GM19035 (cell line): Measurements from ENCODE around the gene MUC5B.
A peak's percentile ranks its signal among the peaks of the same experiment; 100 is the strongest.

Experiments
- ATAC-seq: cut with Tn5 transposase; IDR thresholded peaks from one replicate; pipeline ENCODE4 v1.9.1; 2021; ENCODE audit not compliant: unreplicated experiment

The MUC5B gene

DNA sequence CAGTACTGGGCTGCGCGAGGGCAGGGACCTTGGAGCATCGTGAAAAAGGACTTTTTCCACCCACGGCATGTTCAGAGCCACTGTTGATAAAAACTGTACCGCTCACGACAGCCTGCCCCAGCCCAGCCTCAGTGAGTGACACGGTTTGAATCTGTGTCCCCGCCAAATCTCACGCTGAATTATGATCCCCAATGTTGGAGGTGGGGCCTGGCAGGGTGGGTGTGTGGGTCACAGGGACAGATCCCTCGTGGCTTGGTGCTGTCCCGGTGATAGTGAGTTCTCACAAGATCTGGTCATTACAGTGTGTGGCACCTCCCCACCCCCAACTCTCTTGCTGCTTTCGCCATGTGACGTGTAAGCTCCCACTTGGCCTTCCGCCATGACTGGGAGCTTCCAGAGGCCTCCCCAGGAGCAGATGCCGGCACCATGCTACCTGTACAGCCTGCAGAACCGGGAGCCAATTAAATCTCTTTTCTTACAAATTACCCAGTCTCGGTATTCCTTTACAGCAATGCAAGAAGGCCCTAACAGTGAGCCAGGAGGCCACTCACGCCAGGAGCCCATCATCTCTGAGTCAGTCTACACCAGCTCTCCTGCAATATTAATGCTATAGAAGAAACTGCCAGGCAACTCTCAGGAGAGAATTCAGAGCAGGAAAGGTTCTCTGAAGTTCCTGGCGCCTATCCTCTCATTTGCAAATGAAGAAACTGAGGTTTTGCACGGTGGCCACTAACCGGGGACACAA, 85.3 kb downstream of the MUC5B start:
- no peak for ATAC-seq

DNA sequence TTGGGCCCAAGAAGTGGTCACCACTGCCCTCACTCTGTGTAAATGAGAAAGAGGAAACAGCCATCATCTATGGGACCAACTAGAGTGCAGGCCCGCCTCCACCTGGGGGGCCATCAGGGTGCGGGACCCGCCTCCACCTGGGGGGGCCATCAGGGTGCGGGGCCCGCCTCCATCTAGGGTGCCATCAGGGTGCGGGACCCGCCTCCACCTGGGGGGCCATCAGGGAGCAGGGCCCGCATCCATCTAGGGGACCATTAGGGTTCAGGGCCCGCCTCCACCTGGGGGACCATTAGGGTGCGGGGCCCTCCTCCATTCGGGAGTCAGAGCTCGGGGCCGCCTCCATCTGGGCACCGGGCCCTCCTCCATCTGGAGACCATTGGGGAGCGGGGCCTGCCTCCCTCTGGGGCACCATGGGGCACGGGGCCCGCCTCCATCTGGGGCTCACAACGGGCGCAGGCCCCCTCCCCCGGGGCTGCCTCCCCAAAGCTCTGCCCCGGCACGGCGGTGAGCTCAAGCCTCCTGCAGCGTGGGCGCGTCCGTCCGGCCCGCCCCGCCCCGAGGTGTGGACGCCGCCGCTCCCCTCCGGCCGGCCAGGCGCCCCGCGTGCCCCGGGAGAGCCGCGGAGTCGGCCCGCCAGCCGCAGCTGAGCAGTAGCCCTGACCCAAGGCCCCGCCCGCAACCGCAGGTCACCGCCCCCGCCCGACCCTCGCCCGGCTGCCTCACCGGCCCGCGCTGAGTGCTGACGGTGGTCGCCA, 86.1 kb downstream of the MUC5B start:
- ATAC-seq, result peak; percentile 54

DNA sequence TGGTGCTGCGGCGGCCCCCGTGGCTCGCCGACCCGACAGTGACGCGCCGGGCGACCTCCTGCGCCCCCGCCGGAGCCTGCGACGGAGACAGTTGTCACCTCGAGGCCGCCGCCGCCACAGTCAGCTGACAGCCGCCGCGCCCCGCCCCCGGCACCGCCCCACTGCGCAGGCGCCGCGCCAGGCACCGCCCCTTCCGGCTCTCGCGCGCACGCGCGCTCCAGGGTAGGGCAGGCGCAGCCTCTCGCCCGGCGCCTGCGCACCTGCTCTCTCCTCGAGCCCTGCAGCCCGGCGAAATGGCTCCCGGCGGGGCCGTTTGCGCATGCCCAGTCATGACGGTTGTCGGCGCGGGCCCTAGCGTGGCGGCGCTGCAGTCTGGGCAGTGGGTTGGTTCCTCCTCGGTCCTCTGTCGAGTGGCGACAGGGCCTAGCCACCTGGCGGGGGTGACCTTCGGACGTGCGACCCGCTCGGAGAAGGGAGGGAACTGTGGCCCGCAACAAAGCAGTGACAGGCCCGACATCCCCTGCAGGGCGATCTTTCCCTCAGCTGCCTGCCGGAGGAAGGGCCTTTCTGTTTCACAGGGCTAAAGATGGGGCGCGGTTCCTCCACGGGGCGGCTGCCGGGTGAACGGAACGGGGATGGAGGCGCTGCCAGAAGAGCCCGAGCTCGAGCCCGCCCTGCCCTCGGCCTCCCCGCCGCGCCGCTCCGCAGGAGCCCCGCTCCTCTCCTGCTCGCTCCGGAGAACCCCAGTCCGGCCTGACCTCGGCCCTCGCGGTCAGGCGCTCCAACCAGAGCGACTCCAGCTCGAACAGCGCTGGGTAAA, 86.8 kb downstream of the MUC5B start, which contains the start of gene TOLLIP:
TSS of gene TOLLIP (minus strand) at position 135 of the 820 bp plus-strand sequence. CDS start at position 1, 134 bp downstream.
- ATAC-seq, result peak; percentile 84

DNA sequence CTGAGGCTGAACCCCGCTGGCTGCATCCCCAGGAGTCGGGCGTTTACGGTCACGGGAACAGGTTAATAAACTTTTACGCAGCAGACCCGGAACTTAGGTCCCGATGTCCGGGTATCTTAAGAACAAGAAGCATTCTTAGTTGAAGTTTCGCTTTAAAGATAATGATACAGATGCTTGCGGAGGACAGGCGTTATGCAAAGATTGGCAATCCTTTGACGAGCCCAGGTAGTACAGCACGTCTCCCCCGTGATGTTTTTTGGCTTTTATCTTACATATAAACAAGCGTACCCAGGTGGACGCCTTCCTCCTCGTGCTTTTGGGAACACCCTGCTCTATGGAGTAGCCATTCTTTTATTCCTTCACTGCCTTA, 87.4 kb downstream of the MUC5B start:
- ATAC-seq, result no peak

DNA sequence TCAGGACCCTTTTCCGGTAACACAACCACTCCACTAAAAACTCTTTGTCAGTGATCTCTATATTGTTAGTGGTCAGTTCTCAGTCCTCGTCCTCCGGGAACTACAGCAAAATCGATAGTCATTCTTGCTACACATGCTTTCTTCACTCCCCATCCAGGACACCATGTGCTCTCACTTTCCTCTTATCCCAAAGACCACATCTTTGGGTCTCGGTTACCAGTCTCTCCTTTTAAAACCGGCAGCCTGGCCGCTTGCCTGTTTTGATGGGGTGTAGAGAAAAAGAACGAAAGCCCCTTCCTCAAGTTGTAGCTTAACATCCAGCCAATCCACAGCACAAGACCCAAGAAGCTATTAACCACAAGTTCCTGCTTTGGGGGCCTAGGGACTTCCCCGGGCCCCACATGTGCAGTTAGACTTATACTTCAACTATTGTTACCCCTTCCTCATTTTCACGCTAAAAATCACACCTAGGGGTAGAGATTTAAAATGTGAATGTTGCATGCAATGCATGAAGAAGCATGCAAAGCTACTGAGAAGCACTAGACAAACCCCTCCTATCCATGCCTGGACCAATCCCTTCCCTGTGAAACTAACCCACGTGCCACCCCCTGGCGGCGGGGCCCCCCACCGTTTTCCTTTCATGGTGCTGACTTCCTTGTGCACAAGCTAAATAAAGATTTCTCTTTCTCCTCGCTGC, 88.1 kb downstream of the MUC5B start:
- no peak for ATAC-seq
